Anterior cingulate cortex (tissue), 58 donors: Measurements from ENCODE around the gene ANKS1B.
"Not testable (repeated sequence)": the region's sequence is repeated elsewhere in the genome, so short reads cannot be mapped to it uniquely, and the experiment has no call there.

Experiments
- DNase-seq, 58 donors: peaks; one replicate each; lab custom pipeline; 2025; lab: John Stamatoyannopoulos, UW

Gene ANKS1B

DNA sequence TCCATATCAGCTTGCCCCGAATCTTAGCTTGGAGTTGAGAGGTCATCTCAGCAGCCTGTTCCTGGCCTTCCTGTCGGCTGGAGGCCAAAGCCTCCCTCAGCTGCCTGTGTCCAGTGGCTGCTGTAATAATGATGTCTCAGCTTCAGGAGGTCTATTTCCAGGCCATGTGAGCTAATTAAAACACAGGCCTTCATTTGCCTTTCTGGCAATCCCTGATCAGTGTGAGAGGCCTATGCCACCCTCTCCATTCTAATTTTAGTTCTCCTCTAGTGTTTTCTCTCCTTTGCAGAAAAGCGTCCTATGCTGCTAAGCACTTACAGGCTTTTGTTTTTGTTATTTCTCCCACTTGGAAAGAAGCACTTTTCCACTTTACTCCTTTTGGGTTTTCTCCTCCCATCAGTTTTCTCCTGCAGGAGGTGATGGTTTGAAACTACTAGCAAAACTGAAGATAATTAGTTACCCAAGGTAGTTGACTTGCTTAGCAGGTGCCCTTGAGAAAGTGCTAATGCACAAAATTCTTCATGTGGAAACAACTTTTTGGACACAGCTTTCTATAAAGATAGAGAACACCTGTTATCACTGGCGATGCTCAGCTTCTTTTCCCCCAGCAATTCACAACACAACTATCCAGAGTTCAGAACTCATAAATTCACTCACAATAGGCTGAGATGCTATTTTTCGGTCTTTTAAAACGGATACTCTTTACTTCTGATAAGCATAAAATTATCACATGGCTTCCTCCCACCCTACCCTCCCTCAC is 592.5 kb downstream of the ANKS1B start:
- DNase-seq, result peak in 3 of 58 donors; percentile 4 to 18 (median 5)

DNA sequence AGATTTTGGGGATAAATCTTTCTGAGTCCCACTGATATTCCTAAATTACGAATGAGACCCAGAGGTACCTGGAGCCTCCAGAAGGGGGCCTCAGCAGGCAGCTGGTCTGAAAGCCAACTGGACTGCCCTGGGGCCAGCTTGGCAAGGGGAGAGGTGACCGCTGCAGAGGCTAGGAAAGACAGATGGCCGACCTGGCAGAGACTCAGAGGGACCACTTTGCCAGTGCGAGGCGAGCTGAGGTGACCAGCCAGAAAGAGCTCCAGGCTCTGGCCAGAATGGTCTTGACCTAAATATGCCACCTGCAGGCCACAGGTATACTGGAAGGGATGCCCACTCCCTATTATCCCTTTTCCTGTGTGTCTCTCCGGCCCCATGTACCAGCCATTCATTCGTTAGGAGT is 594.0 kb downstream of the ANKS1B start:
- DNase-seq, result peak in 4 of 58 donors; percentile 0 to 4 (median 2)

DNA sequence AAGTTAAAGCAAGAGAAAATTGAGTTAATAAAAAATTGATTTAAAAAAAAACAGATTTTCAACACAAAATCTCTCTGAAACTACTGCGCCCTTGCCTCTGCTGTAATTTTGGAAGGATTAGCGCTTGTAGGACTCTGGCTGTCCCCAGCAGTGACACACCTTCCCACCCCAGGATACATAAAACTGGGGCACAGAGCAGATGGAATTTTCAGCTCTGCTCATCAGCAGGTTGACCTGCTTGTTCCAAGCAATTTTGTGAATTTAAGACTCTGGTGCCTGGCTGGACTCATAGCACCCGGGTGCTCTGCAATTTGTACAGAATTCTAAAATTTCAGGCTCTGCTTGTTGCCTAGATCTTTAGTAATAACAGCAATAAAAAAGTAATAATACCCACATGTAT is 595.0 kb downstream of the ANKS1B start:
- DNase-seq, result no peak

DNA sequence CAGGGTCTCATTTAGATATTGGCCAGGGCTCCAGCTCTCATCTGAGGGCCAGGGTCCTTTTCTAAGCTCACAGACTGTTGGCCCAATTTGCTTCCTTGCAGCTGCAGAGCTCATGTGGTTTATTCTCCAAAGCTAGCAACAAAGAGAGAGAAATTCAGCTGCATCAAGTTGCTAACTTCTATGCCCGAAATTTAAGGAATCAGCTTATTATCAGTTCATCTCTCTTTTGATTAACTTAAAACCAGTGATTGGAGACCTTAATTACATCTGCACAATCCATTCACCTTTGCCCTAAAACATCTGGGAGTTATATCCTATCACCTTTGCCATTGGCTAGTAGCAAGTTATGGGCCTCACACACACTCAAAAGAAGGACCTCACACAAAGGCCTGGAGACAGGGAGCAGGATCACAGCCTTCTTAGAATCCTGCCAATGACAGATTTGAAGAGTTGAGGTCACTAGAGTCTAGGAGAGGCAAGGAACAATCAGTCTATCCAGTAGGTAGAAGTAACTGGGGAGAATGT is 596.0 kb downstream of the ANKS1B start:
- no peak for DNase-seq

DNA sequence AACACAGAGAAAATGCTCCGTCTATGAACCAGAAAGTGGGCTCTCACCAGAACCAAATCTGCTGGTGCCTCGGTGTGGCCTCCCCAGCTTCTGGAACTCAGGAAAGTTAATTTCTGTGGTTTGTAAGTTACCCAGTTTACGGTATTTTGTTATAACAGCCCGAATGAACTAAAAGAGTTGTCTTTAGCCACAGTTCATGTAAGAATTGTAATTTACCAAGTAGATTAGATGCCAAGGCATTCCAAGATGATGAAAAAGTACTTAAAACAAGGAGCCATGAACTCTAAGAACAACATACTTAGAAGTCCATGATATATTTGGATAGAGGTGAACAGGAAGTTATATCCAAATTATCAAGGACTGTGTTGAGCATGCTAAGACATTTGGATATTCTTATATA is 597.1 kb downstream of the ANKS1B start:
- DNase-seq, result no peak

DNA sequence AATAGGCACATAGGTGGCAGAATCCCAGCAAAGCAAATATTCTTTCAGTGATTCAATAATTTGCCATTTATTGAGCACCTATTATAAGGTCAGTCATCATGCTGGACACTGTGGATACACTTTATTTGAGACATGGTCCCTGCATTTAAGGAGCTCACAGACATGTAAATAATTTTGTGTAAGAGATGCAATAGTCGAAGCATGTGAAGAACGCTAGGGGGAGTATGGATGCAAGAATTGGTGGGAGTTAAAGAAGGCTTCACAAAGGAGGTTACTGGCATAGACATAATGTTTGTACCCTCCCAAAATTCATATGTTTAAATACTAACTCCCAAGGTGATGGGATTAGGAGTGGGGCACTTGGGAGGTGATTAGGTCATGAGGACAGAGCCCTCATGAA is 597.8 kb downstream of the ANKS1B start:
- no peak for DNase-seq

DNA sequence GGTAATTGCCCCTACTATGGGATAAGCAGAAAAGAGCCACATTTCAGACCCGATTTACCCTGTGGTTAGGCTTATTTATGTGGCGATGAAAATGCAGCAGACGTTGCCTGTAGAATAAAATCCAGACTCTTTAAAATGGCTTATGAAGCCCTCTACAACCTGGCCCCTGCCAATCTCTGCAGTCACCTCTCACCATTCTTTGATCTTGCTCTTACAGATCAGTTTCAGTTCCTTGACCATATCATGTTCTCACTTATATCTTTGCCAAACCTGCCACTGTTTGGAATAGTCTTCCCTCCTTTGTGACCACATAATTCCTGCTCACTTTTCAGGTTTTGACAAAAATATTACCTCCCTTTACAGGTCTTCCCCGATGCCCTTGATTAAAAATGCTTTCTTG is 601.5 kb downstream of the ANKS1B start:
- no peak for DNase-seq

DNA sequence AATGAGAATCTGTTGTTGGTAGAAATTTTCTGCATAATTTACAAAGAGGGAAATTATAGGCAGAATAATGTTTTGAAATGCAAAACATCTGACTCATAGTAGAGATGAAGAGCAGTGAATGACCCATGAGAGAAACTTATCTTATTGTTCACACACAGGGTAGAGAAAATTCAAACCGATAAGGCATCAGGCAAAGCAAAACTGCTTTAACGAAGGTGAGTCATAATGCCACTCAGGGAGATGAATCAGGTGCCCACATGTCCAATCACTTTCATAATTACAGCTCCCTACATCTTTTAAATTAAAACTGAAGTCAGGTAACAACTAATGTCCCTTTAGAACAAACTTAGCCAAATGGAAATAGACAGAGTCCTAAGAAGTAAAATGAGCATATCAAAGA is 602.7 kb downstream of the ANKS1B start:
- no peak for DNase-seq

DNA sequence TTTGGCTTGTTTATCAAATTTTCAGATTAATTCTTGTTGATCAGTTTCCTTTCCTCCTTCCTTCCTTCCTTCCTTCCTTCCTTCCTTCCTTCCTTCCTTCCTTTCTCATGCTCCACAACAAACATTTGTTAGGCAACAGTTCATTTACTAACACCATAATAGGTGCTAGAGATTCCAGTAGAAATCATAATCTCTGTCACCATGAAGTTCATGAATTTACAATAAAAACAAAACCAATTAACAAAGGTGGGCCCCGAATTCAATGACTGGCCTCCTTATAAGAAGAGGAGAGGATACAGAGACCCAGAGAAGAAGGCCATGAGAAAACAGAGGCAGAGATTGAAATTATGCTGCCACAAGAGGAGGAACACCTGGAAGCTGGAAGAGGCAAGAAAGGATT is 604.0 kb downstream of the ANKS1B start:
- DNase-seq, result no peak

DNA sequence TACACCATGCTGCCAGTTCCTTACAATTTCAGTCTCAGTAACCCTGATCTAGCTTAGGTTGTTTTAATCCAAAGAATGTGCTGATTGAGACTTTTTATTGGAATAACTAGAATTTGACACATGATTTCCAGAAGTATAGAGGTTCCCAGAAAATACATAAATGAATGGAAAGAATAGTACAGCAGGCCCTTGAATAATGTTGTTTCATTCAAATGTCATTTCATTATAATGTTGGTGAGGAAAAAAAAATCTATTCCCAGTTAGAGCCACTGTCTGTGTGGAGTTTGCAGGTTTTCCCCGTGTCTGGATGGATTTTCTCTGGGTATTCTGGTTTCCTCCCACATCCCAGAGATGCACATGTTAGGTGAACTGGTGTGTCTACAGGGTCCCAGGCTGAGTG is 610.7 kb downstream of the ANKS1B start:
- no peak for DNase-seq

DNA sequence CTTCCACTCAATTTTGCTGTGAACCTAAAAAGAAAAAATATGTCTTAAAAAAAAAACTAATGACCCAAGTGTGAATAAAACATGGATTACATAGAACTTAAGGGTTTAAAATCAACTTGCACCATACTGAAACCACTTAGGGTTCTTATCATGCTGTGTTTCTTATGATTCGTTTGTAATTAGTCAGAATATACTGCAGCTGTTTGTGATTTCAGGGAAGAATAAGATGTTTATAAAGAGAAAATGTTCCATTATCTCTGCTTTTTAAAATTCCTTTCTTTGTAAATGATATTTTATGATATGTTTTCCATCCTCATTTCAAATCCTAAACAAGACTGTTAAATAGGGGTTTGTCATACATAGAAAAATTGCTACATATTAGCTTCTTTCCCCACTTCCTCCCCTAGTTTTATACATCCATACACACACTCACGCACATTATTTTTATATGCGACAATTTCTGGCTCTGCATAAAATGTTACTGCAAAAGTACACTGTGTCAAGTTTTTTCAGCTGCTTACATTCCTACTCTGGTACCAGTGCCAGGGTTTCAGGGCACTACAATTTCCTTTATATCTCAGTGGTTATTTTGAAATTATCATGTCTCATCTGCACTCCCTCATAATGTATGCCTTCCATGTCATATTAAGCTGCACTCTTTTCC is 612.3 kb downstream of the ANKS1B start:
- DNase-seq, result peak in 2 of 58 donors; percentile 7 to 16

DNA sequence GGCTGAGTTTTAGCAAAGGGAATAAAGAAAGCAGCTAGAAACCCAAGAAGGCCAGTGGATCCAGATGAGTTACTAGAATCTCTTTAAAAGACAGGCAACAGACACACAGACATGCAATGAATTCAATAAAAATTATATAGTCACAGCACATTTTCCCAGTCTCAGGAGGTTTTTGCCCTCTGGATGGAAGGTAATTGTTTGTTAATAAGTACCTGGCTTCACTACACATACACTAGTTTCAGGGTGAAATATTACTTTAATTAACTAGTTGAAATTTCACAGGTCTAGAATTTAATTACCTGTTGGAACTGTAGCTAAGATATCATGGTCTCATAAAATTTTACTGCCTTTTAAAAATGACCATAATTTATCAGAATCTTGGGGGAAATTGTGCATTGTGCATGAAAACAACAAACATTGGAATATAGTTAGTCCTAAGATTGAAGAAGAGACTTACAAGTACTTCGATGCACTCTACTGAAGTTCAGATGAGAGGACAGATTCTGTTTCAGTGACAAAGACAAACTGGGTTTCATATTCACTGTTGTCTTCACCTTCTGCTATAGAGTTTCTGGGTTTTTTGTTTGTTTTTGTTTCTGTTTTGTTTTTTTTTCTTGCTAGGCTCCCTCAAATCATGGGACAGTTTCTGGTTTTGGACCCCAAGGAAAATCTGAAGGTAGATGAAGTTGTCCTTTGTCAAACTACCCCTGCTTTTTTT is 614.2 kb downstream of the ANKS1B start:
- DNase-seq, result no peak

DNA sequence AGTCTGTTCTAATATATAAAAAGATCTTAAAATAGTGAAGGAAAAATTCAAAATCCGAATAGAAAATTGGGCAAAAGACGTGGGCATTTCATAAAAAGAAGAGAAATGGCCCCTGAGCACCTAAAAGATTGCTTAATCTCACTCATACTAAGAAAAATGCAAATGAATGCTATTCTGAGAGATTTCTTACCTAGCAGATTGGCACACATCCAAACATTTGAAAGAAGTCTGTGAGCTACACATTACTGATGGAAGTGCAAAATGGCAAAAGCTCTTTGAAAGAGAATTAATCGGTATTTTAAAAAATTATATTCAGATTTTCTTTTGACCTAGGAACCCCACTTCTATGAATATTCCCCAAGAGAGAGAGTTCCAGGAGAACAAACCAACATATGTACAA is 617.6 kb downstream of the ANKS1B start:
- no peak for DNase-seq

DNA sequence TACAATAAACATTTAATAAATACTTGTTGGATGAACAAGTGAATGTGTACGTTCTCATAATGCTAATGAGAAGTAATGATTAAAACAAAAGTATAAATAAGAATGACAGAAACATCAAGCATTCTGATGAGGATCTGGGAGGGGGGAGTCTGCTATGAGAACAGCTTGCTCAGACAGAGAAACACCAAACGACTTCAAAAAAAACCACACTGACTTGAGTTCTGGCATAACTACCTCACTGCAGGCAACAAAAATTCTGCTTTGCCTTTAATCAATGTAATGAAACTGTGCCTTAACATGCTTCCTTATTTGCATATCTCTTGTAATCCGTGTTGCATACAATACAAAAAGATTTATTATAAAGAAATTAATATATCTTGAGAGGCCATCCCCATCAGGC is 632.5 kb downstream of the ANKS1B start:
- DNase-seq, result no peak

DNA sequence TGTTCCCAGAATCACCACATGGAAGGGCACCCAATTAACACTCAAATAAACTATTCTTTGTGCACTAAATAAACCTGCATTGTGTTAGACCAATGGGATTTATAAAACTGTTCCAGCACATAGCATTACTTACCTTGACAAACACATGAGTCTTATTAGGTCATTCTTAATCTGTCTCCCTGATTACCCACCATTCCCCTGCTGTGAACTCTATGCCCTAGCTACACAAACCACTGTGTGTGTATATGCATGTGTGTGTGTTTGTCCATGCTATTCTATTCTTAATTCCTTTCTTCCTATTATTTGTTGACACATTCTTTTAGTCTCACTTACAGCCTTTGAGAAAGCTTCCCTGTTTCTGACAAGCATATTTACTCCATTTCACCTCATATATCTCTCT is 640.8 kb downstream of the ANKS1B start:
- DNase-seq, result no peak

DNA sequence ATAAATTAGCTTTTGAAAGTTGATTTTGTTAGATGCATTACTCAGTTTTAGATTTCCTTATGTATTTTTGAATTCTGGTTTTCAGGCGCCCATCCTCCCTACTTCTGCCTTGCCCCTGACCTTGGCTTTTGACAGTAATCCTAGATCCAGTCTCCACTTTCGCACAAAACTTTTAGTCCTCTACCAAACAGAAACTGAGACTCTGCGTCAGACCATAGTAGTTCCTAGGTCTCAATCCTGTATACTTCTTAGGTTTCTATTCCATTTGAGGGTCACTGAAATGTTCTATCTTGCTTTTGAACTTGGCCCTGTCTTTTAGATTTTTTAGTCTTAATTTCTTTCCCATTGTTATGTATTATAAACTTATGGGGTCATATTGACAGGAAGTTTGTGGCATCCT is 645.1 kb downstream of the ANKS1B start:
- DNase-seq, result no peak

DNA sequence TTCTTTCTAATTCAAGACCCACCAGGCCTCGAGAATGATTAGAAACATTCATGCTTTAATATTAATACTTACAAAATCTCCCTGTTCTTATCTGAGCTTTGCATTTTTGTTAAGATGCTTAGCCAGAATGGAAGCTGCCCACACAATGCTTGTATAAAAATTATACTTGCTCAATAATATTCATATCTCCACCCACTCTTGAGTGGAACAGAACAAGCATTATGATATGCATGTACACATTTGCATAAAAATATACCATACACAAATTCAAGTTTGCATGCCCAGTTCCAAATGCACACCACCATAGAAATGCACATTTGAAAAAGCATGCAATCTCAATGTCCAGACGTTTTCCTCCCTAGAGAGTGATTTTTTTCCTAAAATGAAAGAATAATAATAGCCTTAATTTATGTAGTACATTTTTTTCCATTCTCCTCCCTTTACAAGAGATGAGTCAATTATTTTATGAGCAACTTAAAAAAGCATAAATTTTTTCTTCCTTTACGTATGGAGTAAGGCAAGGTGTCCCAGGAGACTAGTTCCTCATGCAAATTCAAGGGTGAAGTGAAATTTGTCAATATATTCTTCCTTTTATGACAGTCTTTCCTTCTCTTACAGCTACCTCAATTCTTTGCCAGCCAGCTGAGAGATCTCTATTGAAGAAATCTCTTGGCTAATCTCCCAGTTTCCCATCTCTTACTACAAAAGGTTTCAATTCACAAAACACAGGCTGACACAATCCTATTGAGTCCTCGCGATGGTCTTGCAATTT is 650.3 kb downstream of the ANKS1B start:
- no peak for DNase-seq

DNA sequence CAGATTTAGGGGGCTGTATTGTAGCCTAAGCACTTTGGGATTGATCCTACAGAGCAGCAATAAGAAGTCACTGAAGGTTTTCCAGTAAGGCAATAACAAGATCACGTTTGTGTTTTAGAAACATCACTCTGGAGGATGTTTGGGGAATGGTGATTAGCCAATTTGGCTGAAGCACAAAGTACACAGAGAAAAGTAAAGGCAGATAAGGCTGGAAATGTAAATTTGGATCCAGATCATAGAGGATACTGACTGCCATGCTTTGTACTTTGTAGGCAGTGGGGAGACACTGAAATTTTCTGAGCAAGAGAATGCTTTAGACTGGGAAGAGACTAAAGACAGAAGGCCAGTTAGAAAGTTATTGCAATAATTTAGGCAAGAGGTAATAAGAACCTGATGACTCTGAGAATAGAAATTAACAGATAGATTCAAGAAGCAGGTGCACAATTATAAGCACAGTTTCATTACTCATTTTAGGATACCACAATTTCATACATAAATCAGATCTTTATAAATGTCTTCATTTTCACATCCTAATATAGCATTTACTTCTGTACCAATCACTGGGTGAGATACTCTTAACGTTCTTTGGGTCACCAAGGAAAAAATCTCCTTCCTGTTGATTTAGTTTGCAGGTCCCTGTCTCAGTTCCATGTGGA is 651.7 kb downstream of the ANKS1B start:
- no peak for DNase-seq

DNA sequence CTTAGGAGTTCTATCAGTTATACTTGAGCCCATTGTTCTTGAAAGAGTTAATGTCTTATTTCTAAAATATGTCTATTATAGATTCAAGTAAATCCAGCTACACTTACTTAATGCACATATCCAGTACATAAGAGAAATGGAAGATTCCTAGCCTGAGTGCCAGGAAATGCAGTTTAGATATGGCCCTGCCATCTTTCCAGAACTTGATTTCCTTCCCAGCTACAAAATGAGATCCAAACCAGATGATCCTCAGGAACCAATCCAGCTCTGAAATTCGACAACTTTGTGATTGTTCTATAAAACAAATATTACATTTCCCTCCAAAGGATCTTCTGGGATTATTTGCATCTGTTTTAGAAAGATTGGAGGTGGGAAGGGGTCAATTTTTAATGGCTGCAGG is 654.5 kb downstream of the ANKS1B start:
- DNase-seq, result no peak

DNA sequence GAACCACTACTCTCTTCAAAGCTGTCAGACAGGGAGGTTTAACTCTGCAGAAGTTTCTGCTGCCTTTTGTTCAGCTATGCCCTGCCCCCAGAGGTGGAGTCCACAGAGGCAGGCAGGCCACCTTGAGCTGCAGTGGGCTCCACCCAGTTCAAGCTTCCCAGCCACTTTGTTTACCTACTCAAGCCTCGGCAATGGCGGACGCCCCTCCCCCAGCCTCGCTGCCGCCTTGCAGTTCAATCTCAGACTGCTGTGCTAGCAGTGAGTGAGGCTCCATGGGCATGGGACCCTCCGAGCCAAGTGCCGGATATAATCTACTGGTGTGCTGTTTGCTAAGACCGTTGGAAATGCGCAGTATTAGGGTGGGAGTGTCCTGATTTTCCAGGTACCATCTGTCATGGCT is 663.5 kb downstream of the ANKS1B start:
- DNase-seq, result not testable (repeated sequence)
